ENCODE results near the gene CLSTN2.

The CLSTN2 gene

DNA sequence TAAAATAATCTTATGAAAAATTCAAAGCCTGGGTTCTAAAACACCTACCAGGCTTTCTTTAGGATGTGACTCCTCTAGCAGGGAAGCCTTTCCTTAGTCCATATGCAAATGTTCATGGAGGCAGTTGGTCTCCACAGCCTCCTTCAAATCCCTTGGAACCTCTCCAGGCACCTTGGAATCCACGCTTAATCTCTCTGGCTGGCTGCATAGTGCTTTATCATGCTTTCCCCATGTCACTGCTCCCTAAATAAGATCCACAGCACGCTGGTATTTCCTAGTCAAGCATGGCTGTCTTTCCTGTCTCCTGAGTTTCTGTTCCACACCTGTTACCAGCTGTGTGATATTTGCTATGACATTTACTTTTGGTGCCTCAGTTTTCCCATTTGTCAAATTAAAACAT, 71.3 kb downstream of the CLSTN2 start:
- no peak for DNase-seq (ENCODE audit: extremely low spot score)
- POLR2A ChIA-PET = no interaction called here
- TF ChIP-seq SUZ12 (IDR thresholded peaks at IDR 0.05) (no peak), FOXM1 (IDR thresholded peaks at IDR 0.05; ENCODE audit: borderline replicate concordance) (no peak), CTBP1 (IDR thresholded peaks at IDR 0.05; ENCODE audit: borderline replicate concordance) (no peak), ARNT (IDR thresholded peaks at IDR 0.05) (no peak), BHLHE40 (IDR thresholded peaks at IDR 0.05; ENCODE audit: borderline replicate concordance) (no peak), HDGF (IDR thresholded peaks at IDR 0.05; ENCODE audit: borderline replicate concordance) (no peak), TARDBP (IDR thresholded peaks at IDR 0.05) (no peak), ELF4 (IDR thresholded peaks at IDR 0.05) (no peak), FOXA1 (IDR thresholded peaks at IDR 0.05) (no peak), LEF1 (IDR thresholded peaks at IDR 0.05; ENCODE audit: borderline replicate concordance) (no peak), SP1 (IDR thresholded peaks at IDR 0.05) (no peak), FOXK2 (IDR thresholded peaks at IDR 0.05) (no peak), ZNF384 (IDR thresholded peaks at IDR 0.05) (no peak), NFRKB (IDR thresholded peaks at IDR 0.05) (no peak), L3MBTL2 (conservative IDR thresholded peaks at IDR 0.05) (no peak)
- TF ChIP-seq, protein P1, sequence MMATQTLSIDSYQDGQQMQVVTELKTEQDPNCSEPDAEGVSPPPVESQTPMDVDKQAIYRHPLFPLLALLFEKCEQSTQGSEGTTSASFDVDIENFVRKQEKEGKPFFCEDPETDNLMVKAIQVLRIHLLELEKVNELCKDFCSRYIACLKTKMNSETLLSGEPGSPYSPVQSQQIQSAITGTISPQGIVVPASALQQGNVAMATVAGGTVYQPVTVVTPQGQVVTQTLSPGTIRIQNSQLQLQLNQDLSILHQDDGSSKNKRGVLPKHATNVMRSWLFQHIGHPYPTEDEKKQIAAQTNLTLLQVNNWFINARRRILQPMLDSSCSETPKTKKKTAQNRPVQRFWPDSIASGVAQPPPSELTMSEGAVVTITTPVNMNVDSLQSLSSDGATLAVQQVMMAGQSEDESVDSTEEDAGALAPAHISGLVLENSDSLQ (IDR thresholded peaks at IDR 0.05) = no peak
- CTCF ChIA-PET = no interaction called here

DNA sequence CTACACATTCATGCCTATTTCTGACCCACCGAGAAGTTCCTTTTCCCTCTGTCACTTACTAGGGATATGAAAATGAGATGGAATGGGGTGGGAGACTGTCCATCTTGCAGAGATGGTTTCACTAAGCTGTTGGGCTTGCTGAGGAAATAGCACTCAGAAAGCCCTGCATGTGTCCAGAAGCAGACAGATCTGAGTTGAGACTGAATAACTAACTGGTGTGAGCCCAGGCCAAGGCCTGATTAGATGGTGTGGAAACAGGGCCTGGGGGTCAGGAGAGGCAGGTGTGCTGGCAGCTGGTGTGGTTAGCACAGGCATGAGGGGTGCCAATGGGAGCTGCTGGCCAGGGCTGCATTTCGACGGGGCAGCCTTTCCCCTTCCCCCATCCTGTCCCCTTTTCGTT, 72.1 kb downstream of the CLSTN2 start:
- ChIA-PET POLR2A (no interaction called here), CTCF (no interaction called here)
- no peak for TF ChIP-seq HDGF (IDR thresholded peaks at IDR 0.05; ENCODE audit: borderline replicate concordance)
- TF ChIP-seq FOXK2 (IDR thresholded peaks at IDR 0.05) = no peak
- no peak for TF ChIP-seq CTBP1 (IDR thresholded peaks at IDR 0.05; ENCODE audit: borderline replicate concordance)
- TF ChIP-seq TARDBP (IDR thresholded peaks at IDR 0.05) = no peak
- no peak for TF ChIP-seq L3MBTL2 (conservative IDR thresholded peaks at IDR 0.05)
- TF ChIP-seq LEF1 (IDR thresholded peaks at IDR 0.05; ENCODE audit: borderline replicate concordance) = no peak
- no peak for TF ChIP-seq ZNF384 (IDR thresholded peaks at IDR 0.05)
- TF ChIP-seq FOXA1 (IDR thresholded peaks at IDR 0.05) = no peak
- TF ChIP-seq SUZ12 (IDR thresholded peaks at IDR 0.05) = no peak

DNA sequence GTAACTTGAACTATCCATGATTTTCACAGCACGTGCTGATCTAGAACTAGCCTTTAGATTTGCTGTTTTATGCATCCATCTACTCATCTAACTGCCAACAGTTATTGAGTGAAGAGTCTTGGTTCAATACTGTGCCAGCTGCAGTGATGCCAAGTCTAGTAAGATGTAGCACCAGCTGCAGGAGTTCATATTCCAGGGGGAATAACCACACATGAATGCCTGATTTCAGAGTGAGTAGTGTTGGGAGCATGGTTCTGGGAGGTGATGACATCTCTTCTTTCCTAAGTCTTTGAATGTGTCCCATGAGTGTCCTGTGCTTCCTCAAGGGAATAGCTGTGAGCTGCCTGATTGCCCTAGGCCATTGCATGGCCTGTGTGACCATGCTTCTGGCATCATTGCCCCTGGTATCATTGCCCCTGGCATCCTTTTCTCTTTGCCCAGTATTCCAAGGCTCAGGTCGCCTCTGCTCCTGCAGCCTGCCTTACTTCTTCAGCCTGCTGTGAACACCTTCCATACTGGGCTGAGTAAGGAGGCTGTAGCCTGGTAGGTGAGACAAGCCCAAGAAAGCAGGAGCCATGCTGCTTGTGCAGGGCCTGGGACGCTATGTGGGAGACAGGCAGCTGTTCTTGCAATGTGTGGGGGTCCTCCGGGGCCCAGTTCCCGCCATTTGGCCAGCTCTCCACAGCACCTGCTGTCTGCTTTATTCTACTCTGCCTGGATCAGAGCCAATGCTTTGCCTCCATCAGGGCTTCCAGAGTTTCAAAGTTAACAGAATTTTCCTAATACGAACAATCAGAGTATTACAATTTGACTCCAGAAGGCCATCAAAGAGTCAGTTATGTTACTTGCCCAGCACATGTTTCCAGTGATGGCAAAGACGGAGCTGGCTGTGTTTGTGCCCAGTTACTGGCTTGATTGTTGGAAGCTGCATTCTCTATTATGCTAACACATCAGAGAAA, 73.2 kb downstream of the CLSTN2 start:
- TF ChIP-seq LEF1 (IDR thresholded peaks at IDR 0.05; ENCODE audit: borderline replicate concordance) (no peak), BHLHE40 (IDR thresholded peaks at IDR 0.05; ENCODE audit: borderline replicate concordance) (no peak), ZNF384 (IDR thresholded peaks at IDR 0.05) (no peak)
- TF ChIP-seq, protein P1 (IDR thresholded peaks at IDR 0.05) = no peak
- DNase-seq (ENCODE audit: extremely low spot score) = no peak
- POLR2A ChIA-PET = no interaction called here
- CTCF ChIA-PET = no interaction called here

More for the DNA sequence above, 72.1 kb downstream of the CLSTN2 start:
- DNase-seq (ENCODE audit: extremely low spot score) = no peak

DNA sequence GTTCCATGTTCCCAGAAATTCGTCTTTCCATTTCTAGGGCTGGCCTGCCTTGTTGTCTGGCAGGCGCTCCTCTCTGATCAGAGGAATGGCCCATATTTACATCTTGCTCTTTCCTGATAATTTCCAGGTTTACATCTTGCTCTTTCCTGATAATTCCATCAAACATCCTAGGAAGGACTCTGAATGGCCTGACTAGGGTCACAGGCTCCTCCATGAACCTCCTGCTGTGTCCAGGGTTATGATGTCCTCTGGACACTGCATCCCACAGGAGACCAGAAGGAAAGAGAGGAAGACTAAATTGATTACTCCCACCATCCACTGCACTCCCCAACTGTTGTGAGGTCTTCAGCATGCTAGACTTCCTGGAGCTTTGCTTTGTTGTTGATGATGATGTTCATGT, 75.4 kb downstream of the CLSTN2 start:
- TF ChIP-seq FOXA1 (IDR thresholded peaks at IDR 0.05) (no peak), SUZ12 (IDR thresholded peaks at IDR 0.05) (no peak), LEF1 (IDR thresholded peaks at IDR 0.05; ENCODE audit: borderline replicate concordance) (no peak), ZNF384 (IDR thresholded peaks at IDR 0.05) (no peak), ELF4 (IDR thresholded peaks at IDR 0.05) (no peak), ARNT (IDR thresholded peaks at IDR 0.05) (no peak), BHLHE40 (IDR thresholded peaks at IDR 0.05; ENCODE audit: borderline replicate concordance) (no peak), L3MBTL2 (conservative IDR thresholded peaks at IDR 0.05) (no peak), TARDBP (IDR thresholded peaks at IDR 0.05) (no peak), HDGF (IDR thresholded peaks at IDR 0.05; ENCODE audit: borderline replicate concordance) (no peak), SP1 (IDR thresholded peaks at IDR 0.05) (no peak), FOXM1 (IDR thresholded peaks at IDR 0.05; ENCODE audit: borderline replicate concordance) (no peak), NFRKB (IDR thresholded peaks at IDR 0.05) (no peak), CTBP1 (IDR thresholded peaks at IDR 0.05; ENCODE audit: borderline replicate concordance) (no peak), FOXK2 (IDR thresholded peaks at IDR 0.05) (no peak)
- TF ChIP-seq, protein P1 (IDR thresholded peaks at IDR 0.05) = no peak
- POLR2A ChIA-PET = no interaction called here
- CTCF ChIA-PET = no interaction called here
- DNase-seq (ENCODE audit: extremely low spot score) = no peak

DNA sequence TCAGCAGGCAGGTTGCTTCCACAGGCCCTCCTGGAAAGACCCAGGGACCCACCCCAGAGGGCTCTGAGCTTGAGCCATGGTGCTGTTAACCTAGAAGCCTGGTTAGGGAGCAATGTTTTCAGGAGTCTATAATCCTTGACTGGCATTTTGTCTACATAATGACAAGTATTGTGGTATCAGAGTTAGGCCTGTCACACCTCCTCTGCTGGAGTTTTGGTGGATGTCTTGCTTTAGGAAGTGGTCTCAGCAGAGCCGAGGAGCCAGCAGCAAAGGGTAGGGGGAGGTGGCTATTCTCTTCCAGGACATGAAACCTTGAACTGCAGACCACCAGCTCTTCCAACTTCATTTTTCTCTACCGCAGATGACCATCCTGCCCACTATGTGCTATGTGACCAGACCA, 76.1 kb downstream of the CLSTN2 start:
- POLR2A ChIA-PET = no interaction called here
- CTCF ChIA-PET = no interaction called here
- no peak for TF ChIP-seq FOXA1 (IDR thresholded peaks at IDR 0.05)
- TF ChIP-seq L3MBTL2 (conservative IDR thresholded peaks at IDR 0.05) = no peak
- no peak for TF ChIP-seq TARDBP (IDR thresholded peaks at IDR 0.05)
- TF ChIP-seq ARNT (IDR thresholded peaks at IDR 0.05) = no peak
- TF ChIP-seq HDGF (IDR thresholded peaks at IDR 0.05; ENCODE audit: borderline replicate concordance) = no peak
- no peak for TF ChIP-seq ZNF384 (IDR thresholded peaks at IDR 0.05)
- TF ChIP-seq LEF1 (IDR thresholded peaks at IDR 0.05; ENCODE audit: borderline replicate concordance) = no peak
- no peak for TF ChIP-seq ELF4 (IDR thresholded peaks at IDR 0.05)
- no peak for TF ChIP-seq BHLHE40 (IDR thresholded peaks at IDR 0.05; ENCODE audit: borderline replicate concordance)
- TF ChIP-seq FOXK2 (IDR thresholded peaks at IDR 0.05) = no peak
- TF ChIP-seq SP1 (IDR thresholded peaks at IDR 0.05) = no peak
- TF ChIP-seq SUZ12 (IDR thresholded peaks at IDR 0.05) = no peak
- TF ChIP-seq CTBP1 (IDR thresholded peaks at IDR 0.05; ENCODE audit: borderline replicate concordance) = no peak
- no peak for TF ChIP-seq NFRKB (IDR thresholded peaks at IDR 0.05)
- no peak for DNase-seq (ENCODE audit: extremely low spot score)

All from HEK293T (cell line).